HepG2 (cell line): ENCODE data around the gene SLC25A45. TPM values are rescaled to one million over a fixed set of nuclear protein-coding genes. Genes with fewer than 3 reads are reported as not detected.

Source experiments
- ARHGAP35 ChIP-seq: sonication (generic); formaldehyde crosslinking; IDR thresholded peaks from 2 replicates; pipeline ENCODE4 v1.9.0; 2022; ENCODE audit warnings: mild to moderate bottlenecking, inconsistent platforms, moderate library complexity, missing genetic modification reagents, borderline replicate concordance
- FOSL1 ChIP-seq: sonication (generic); formaldehyde crosslinking; IDR thresholded peaks from 2 replicates; pipeline ENCODE4 v1.9.0; 2021; ENCODE audit warnings: missing genetic modification reagents, borderline replicate concordance
- MBD4 ChIP-seq: IDR thresholded peaks from 2 replicates; pipeline ENCODE4 v1.6.1; 2012; ENCODE audit warnings: low read length, inconsistent platforms, borderline replicate concordance
- ZBTB1 ChIP-seq: sonication (generic); formaldehyde crosslinking; IDR thresholded peaks from 2 replicates; pipeline ENCODE4 v1.4.0; 2020; ENCODE audit warnings: missing genetic modification reagents, borderline replicate concordance
- ZNF225 ChIP-seq: sonication (generic); formaldehyde crosslinking; IDR thresholded peaks from 2 replicates; pipeline ENCODE4 v1.4.0; 2020; ENCODE audit warnings: mild to moderate bottlenecking, missing genetic modification reagents
- polyA plus RNA-seq, 8 experiments: library from polyadenylated mRNA; depleted of rRNA in 3 of 8; stranded (reverse) in 7 of 8; unstranded in 1 of 8; fragments of >200 nt; fragmentation: Illumina TruSeq in 4 of 8; extraction: Trizol in 4 of 8; gene quantifications; 2 replicates each; pipeline versions ENCODE4 v1.2.1 to v1.2.3, GENCODE V29; 2011 to 2016; ENCODE audit warnings: low read depth in 4 of 8, missing spikeins in 1 of 8, mixed read lengths in 1 of 8; ENCODE audit not compliant: insufficient read depth in 1 of 8
- total RNA-seq, 5 experiments: library from RNA; depleted of rRNA; stranded (reverse); fragments of >200 nt; fragmentation: Illumina TruSeq; extraction: Trizol; gene quantifications; 2 replicates each; pipeline ENCODE4 v1.2.3, GENCODE V29; 2016; ENCODE audit warnings: low read depth in 1 of 5
- TF ChIP-seq, protein P1 (sequence below): sonication (generic); formaldehyde crosslinking; IDR thresholded peaks from 2 replicates; pipeline ENCODE4 v1.9.0; 2021; ENCODE audit warnings: mild to moderate bottlenecking, missing genetic modification reagents
- TF ChIP-seq, protein P2 (sequence below): sonication (generic); formaldehyde crosslinking; IDR thresholded peaks from 2 replicates; pipeline ENCODE4 v1.5.1; 2020; ENCODE audit warnings: missing genetic modification reagents, mild to moderate bottlenecking, borderline replicate concordance
- TF ChIP-seq, protein P3 (sequence below): sonication (generic); formaldehyde crosslinking; IDR thresholded peaks from 2 replicates; pipeline ENCODE4 v1.4.0; 2020; ENCODE audit warnings: missing genetic modification reagents
- TF ChIP-seq, protein P4 (sequence below): IDR thresholded peaks from 2 replicates; pipeline ENCODE4 v1.6.1; 2016
- TF ChIP-seq, protein P5 (sequence below): sonication (generic); formaldehyde crosslinking; IDR thresholded peaks from 2 replicates; pipeline ENCODE4 v1.4.0; 2020; ENCODE audit warnings: missing genetic modification reagents, mild to moderate bottlenecking, borderline replicate concordance

SLC25A45 gene
- total and polyA plus RNA-seq, 2 of the 13 experiments (the other 11 are each of a cell fraction or from before 2014, with no cell fraction given): 1.2 to 3.4 TPM

DNA sequence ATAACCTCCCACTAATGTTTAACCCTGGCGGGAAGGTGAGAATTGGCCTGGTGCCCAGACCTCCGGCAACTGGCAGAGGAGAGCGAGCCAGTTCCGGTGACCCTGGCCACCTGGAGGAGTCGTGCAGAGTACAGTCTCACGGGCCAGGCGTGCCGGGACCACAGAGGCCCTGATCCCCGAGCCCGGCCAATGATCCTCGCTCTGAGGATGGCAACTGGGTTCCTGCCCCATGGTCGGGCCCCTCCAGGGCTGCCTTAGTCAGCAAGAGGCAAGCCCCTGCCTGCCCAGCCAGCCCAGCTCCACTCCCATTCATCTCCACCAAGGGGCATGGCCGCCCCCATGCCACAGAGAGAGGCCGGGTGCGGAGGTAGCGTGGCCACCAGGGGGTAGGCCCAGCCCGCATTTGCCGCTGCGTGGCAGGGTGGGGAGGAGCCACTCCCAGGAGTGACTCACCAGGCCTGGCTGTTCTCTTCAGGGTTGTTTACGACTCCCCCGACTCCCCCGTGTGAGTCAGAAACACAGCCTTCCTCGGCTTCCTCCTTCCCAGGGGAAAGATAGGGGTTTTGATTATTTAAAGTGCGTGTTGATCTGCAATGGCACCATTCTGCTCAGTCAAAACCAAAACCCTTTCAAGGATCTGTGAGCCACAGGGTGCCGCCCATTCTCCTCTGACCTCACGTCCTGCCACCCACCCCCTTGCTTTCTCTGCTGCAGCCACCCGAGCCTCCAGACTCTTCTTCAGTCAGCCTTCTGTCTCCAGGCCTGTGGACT, at the start of gene SLC25A45 (continued):
- TF ChIP-seq, protein P1, sequence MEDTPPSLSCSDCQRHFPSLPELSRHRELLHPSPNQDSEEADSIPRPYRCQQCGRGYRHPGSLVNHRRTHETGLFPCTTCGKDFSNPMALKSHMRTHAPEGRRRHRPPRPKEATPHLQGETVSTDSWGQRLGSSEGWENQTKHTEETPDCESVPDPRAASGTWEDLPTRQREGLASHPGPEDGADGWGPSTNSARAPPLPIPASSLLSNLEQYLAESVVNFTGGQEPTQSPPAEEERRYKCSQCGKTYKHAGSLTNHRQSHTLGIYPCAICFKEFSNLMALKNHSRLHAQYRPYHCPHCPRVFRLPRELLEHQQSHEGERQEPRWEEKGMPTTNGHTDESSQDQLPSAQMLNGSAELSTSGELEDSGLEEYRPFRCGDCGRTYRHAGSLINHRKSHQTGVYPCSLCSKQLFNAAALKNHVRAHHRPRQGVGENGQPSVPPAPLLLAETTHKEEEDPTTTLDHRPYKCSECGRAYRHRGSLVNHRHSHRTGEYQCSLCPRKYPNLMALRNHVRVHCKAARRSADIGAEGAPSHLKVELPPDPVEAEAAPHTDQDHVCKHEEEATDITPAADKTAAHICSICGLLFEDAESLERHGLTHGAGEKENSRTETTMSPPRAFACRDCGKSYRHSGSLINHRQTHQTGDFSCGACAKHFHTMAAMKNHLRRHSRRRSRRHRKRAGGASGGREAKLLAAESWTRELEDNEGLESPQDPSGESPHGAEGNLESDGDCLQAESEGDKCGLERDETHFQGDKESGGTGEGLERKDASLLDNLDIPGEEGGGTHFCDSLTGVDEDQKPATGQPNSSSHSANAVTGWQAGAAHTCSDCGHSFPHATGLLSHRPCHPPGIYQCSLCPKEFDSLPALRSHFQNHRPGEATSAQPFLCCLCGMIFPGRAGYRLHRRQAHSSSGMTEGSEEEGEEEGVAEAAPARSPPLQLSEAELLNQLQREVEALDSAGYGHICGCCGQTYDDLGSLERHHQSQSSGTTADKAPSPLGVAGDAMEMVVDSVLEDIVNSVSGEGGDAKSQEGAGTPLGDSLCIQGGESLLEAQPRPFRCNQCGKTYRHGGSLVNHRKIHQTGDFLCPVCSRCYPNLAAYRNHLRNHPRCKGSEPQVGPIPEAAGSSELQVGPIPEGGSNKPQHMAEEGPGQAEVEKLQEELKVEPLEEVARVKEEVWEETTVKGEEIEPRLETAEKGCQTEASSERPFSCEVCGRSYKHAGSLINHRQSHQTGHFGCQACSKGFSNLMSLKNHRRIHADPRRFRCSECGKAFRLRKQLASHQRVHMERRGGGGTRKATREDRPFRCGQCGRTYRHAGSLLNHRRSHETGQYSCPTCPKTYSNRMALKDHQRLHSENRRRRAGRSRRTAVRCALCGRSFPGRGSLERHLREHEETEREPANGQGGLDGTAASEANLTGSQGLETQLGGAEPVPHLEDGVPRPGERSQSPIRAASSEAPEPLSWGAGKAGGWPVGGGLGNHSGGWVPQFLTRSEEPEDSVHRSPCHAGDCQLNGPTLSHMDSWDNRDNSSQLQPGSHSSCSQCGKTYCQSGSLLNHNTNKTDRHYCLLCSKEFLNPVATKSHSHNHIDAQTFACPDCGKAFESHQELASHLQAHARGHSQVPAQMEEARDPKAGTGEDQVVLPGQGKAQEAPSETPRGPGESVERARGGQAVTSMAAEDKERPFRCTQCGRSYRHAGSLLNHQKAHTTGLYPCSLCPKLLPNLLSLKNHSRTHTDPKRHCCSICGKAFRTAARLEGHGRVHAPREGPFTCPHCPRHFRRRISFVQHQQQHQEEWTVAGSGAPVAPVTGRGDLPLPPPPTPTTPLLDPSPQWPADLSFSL (CRISPR knock-in tag): no peak
- TF ChIP-seq ARHGAP35 (CRISPR knock-in tag) (peak; percentile 73; the same call in 1 of the 2 replicates), ZBTB1 (CRISPR knock-in tag) (no peak), ZNF225 (CRISPR knock-in tag) (peak; percentile 73), FOSL1 (peak; percentile 82; the same call in 1 of the 2 replicates), MBD4 (no peak)
- TF ChIP-seq, protein P2, sequence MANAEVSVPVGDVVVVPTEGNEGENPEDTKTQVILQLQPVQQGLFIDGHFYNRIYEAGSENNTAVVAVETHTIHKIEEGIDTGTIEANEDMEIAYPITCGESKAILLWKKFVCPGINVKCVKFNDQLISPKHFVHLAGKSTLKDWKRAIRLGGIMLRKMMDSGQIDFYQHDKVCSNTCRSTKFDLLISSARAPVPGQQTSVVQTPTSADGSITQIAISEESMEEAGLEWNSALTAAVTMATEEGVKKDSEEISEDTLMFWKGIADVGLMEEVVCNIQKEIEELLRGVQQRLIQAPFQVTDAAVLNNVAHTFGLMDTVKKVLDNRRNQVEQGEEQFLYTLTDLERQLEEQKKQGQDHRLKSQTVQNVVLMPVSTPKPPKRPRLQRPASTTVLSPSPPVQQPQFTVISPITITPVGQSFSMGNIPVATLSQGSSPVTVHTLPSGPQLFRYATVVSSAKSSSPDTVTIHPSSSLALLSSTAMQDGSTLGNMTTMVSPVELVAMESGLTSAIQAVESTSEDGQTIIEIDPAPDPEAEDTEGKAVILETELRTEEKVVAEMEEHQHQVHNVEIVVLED: peak; percentile 73
- TF ChIP-seq, protein P3, sequence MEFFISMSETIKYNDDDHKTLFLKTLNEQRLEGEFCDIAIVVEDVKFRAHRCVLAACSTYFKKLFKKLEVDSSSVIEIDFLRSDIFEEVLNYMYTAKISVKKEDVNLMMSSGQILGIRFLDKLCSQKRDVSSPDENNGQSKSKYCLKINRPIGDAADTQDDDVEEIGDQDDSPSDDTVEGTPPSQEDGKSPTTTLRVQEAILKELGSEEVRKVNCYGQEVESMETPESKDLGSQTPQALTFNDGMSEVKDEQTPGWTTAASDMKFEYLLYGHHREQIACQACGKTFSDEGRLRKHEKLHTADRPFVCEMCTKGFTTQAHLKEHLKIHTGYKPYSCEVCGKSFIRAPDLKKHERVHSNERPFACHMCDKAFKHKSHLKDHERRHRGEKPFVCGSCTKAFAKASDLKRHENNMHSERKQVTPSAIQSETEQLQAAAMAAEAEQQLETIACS (CRISPR knock-in tag): no peak
- TF ChIP-seq, protein P4, sequence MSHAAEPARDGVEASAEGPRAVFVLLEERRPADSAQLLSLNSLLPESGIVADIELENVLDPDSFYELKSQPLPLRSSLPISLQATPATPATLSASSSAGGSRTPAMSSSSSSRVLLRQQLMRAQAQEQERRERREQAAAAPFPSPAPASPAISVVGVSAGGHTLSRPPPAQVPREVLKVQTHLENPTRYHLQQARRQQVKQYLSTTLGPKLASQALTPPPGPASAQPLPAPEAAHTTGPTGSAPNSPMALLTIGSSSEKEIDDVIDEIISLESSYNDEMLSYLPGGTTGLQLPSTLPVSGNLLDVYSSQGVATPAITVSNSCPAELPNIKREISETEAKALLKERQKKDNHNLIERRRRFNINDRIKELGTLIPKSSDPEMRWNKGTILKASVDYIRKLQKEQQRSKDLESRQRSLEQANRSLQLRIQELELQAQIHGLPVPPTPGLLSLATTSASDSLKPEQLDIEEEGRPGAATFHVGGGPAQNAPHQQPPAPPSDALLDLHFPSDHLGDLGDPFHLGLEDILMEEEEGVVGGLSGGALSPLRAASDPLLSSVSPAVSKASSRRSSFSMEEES: peak; percentile 63
- TF ChIP-seq, protein P5, sequence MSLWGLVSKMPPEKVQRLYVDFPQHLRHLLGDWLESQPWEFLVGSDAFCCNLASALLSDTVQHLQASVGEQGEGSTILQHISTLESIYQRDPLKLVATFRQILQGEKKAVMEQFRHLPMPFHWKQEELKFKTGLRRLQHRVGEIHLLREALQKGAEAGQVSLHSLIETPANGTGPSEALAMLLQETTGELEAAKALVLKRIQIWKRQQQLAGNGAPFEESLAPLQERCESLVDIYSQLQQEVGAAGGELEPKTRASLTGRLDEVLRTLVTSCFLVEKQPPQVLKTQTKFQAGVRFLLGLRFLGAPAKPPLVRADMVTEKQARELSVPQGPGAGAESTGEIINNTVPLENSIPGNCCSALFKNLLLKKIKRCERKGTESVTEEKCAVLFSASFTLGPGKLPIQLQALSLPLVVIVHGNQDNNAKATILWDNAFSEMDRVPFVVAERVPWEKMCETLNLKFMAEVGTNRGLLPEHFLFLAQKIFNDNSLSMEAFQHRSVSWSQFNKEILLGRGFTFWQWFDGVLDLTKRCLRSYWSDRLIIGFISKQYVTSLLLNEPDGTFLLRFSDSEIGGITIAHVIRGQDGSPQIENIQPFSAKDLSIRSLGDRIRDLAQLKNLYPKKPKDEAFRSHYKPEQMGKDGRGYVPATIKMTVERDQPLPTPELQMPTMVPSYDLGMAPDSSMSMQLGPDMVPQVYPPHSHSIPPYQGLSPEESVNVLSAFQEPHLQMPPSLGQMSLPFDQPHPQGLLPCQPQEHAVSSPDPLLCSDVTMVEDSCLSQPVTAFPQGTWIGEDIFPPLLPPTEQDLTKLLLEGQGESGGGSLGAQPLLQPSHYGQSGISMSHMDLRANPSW (CRISPR knock-in tag): no peak
